K562 (cell line): ENCODE data around the gene SCP2. TPM values are rescaled to one million over a fixed set of nuclear protein-coding genes. Genes with fewer than 3 reads are reported as not detected.

Experiments
- ATAC-seq: fragments of 200-7000 bp; cut with Tn5 transposase; 3 replicates; pipeline ENCODE4 v1.9.1; 2020; ENCODE audit warnings: moderate library complexity
- BruUV-seq: library from RNA; stranded (reverse); fragments of 400-500 nt; replicated peaks from 2 replicates; lab custom pipeline; 2021; lab: Mats Ljungman, UMichigan
- CTCF ChIA-PET: fragments of 300-600 bp; formaldehyde crosslinking; extraction: SDS; loops from one replicate; lab custom pipeline; 2021; ENCODE audit warnings: low intra/inter-chr PET ratio; lab: Yijun Ruan, JAX
- POLR2A ChIA-PET: fragments of 300-600, 350-650 bp; sonication (Branson Sonifier 250); formaldehyde crosslinking; extraction: SDS; loops from one replicate; lab custom pipeline; 2021; ENCODE audit warnings: antibody characterized with exemption, inconsistent platforms; lab: Yijun Ruan, JAX
- DNase-seq, 4 experiments: peaks; one replicate each; pipeline versions ENCODE4 v3.0.0 to v3.0.0-alpha.2; 2011 to 2018; ENCODE audit warnings: low spot score in 3 of 4, mixed read lengths in 3 of 4; ENCODE audit errors: extremely low read depth in 1 of 4
- FAIRE-seq: peaks from 2 replicates; lab custom pipeline; 2011; peaks lifted over from hg19 to GRCh38; lab: Jason Lieb, UNC
- H2AFZ ChIP-seq: 2 replicates; pipeline ENCODE4 v1.6.0; 2011; ENCODE audit warnings: low read depth, low read length, control low read depth, inconsistent platforms
- H3K27ac ChIP-seq: fragments of 200-600 bp; 3 replicates; pipeline ENCODE4 v1.8.0; 2011; ENCODE audit warnings: low read depth, mild to moderate bottlenecking, control low read depth, inconsistent platforms, low read length, moderate library complexity, mixed read lengths; ENCODE audit errors: extremely low read depth
- H3K27me3 ChIP-seq, 2 experiments: fragments of 300-600 bp in 1 of 2; 2 replicates in 1 of 2; 3 replicates in 1 of 2; pipeline versions ENCODE4 v1.6.0 to v1.8.0; 2011; ENCODE audit warnings: inconsistent platforms in 2 of 2, low read length in 2 of 2, mild to moderate bottlenecking in 1 of 2, mixed read lengths in 1 of 2, moderate library complexity in 1 of 2; ENCODE audit not compliant: control insufficient read depth in 2 of 2, insufficient read depth in 2 of 2
- H3K36me3 ChIP-seq: fragments of 300-600 bp; 3 replicates; pipeline ENCODE4 v1.8.0; 2011; ENCODE audit warnings: mild to moderate bottlenecking, low read length, inconsistent platforms; ENCODE audit not compliant: control insufficient read depth, insufficient read depth
- H3K4me1 ChIP-seq, 2 experiments: fragments of 200-600 bp in 1 of 2; replicated peaks in 1 of 2; 2 replicates in 1 of 2; 3 replicates in 1 of 2; pipeline versions ENCODE4 v1.5.1 to v1.8.0; 2011; ENCODE audit warnings: inconsistent platforms in 2 of 2, low read length in 2 of 2, mild to moderate bottlenecking in 1 of 2, mixed read lengths in 1 of 2, moderate library complexity in 1 of 2; ENCODE audit not compliant: control insufficient read depth in 2 of 2, insufficient read depth in 2 of 2
- H3K4me2 ChIP-seq: 2 replicates; pipeline ENCODE4 v1.6.1; 2011; ENCODE audit warnings: low read length, control low read depth, inconsistent platforms, mixed read lengths; ENCODE audit not compliant: insufficient read depth
- H3K4me3 ChIP-seq: fragments of 200-600 bp; sonication (generic), shearing (Covaris generic); 2 replicates; pipeline ENCODE4 v1.5.1; 2016; ENCODE audit warnings: control low read depth, inconsistent platforms
- H3K79me2 ChIP-seq: fragments of 200-600 bp; 3 replicates; pipeline ENCODE4 v1.8.0; 2011; ENCODE audit warnings: low read length, inconsistent platforms; ENCODE audit not compliant: control insufficient read depth, insufficient read depth
- H3K9ac ChIP-seq, 2 experiments: 2 replicates each; pipeline versions ENCODE4 v1.6.0 to v1.6.1; 2011; ENCODE audit warnings: low read depth in 2 of 2, low read length in 2 of 2, control low read depth in 1 of 2, inconsistent platforms in 1 of 2, mild to moderate bottlenecking in 1 of 2, mixed read lengths in 1 of 2; ENCODE audit not compliant: insufficient read depth in 1 of 2
- H3K9me1 ChIP-seq: one replicate; pipeline ENCODE4 v1.6.0; 2011; ENCODE audit warnings: inconsistent platforms, mild to moderate bottlenecking, low read length, moderate library complexity; ENCODE audit not compliant: control insufficient read depth, insufficient read depth
- H3K9me3 ChIP-seq: replicated peaks from 2 replicates; pipeline ENCODE4 v1.5.1; 2011; ENCODE audit warnings: low read depth, low read length, inconsistent platforms; ENCODE audit not compliant: control insufficient read depth, insufficient read depth
- H4K20me1 ChIP-seq: replicated peaks from 2 replicates; pipeline ENCODE4 v1.6.1; 2011; ENCODE audit warnings: low read length, inconsistent platforms, mixed read lengths; ENCODE audit not compliant: control insufficient read depth, insufficient read depth
- ATF3 ChIP-seq, 2 experiments: fragments of 450-650 bp in 1 of 2; sonication (generic) in 1 of 2; formaldehyde crosslinking in 1 of 2; IDR thresholded peaks in 1 of 2; conservative IDR thresholded peaks in 1 of 2; 2 replicates each; pipeline versions ENCODE4 v1.6.1 to v1.8.1; 2016 to 2023; ENCODE audit warnings: mild to moderate bottlenecking in 2 of 2, moderate library complexity in 2 of 2, inconsistent platforms in 1 of 2, missing genetic modification reagents in 1 of 2
- CEBPB ChIP-seq: fragments of 450-650 bp; IDR thresholded peaks from 2 replicates; pipeline ENCODE4 v1.6.1; 2016; ENCODE audit warnings: missing genetic modification characterization, missing compliant biosample characterization
- CEBPG ChIP-seq, 3 experiments: fragments of 200-800 bp in 1 of 3; sonication (Bioruptor generic) in 1 of 3; sonication (generic) in 1 of 3; formaldehyde crosslinking in 1 of 3; IDR thresholded peaks in 2 of 3; conservative IDR thresholded peaks in 1 of 3; 2 replicates each; pipeline versions ENCODE4 v1.6.1 to v1.8.0; 2016 to 2022; ENCODE audit warnings: missing compliant biosample characterization in 2 of 3, missing genetic modification characterization in 2 of 3, mild to moderate bottlenecking in 1 of 3, missing genetic modification reagents in 1 of 3
- CHD2 ChIP-seq: IDR thresholded peaks from 2 replicates; pipeline ENCODE4 v1.6.1; 2011; ENCODE audit warnings: low read depth, low read length
- CTBP1 ChIP-seq: fragments of 450-650 bp; IDR thresholded peaks from 2 replicates; pipeline ENCODE4 v1.6.1; 2016; ENCODE audit warnings: borderline replicate concordance
- ESRRA ChIP-seq: fragments of 450-650 bp; IDR thresholded peaks from 2 replicates; pipeline ENCODE4 v1.6.1; 2014; ENCODE audit warnings: low read depth, mild to moderate bottlenecking, moderate library complexity, borderline replicate concordance
- JUN ChIP-seq, 2 experiments: sonication (generic) in 1 of 2; formaldehyde crosslinking in 1 of 2; IDR thresholded peaks; 2 replicates each; pipeline versions ENCODE4 v1.6.1 to v1.8.0; 2012 to 2022; ENCODE audit warnings: borderline replicate concordance in 2 of 2, mild to moderate bottlenecking in 2 of 2, improper control_type of control experiment in 1 of 2, low read depth in 1 of 2, low read length in 1 of 2, missing genetic modification reagents in 1 of 2
- KLF1 ChIP-seq: fragments of 450-650 bp; IDR thresholded peaks from 2 replicates; pipeline ENCODE4 v1.6.1; 2016; ENCODE audit warnings: missing genetic modification characterization, missing compliant biosample characterization
- NKRF ChIP-seq: fragments of 450-650 bp; IDR thresholded peaks from 2 replicates; pipeline ENCODE4 v1.6.1; 2016; ENCODE audit warnings: borderline replicate concordance
- NR2C1 ChIP-seq, 2 experiments: fragments of 450-650 bp; IDR thresholded peaks; 2 replicates each; pipeline ENCODE4 v1.6.1; 2017; ENCODE audit warnings: mild to moderate bottlenecking in 2 of 2, antibody characterized with exemption in 1 of 2, inconsistent platforms in 1 of 2, missing compliant biosample characterization in 1 of 2, missing genetic modification characterization in 1 of 2
- WHSC1 ChIP-seq: IDR thresholded peaks from one replicate; pipeline ENCODE4 v1.6.1; 2012; ENCODE audit warnings: low read length, control low read depth, inconsistent platforms
- WGBS: fragments of 100-300 bp; shearing (Covaris generic); methylation state at CpG from one replicate; pipeline ENCODE4 v1.1.6; 2016; ENCODE audit warnings: low coverage, mixed read lengths; ENCODE audit not compliant: insufficient coverage; ENCODE audit errors: missing lambda C conversion rate; 5-methylcytosine and 5-hydroxymethylcytosine counted together
- in situ Hi-C: fragments of 300-500 bp; cut with MboI; formaldehyde crosslinking; loops from 4 replicates; pipeline ENCODE4 v1.15.0; 2018; ENCODE audit warnings: inconsistent platforms, mixed read lengths
- intact Hi-C: fragments of 100-400 bp; cut with micrococcal nuclease; formaldehyde crosslinking; loops from 2 replicates; pipeline ENCODE4 v1.14.2; 2022
- polyA plus RNA-seq, 8 experiments: library from polyadenylated mRNA; depleted of rRNA in 4 of 8; stranded (reverse) in 5 of 8; unstranded in 3 of 8; fragments of >200 nt; fragmentation: Nextera tagmentation in 2 of 8; fragmentation: Illumina TruSeq in 1 of 8; extraction: Ambion mirVana in 2 of 8; extraction: Trizol in 1 of 8; gene quantifications; 2 replicates each; pipeline versions ENCODE4 v1.2.1 to v1.2.3, GENCODE V29; 2011 to 2014; ENCODE audit warnings: inconsistent platforms in 1 of 8, missing spikeins in 1 of 8
- total RNA-seq, 7 experiments: library from RNA; depleted of rRNA in 6 of 7; stranded (reverse); fragments of >200 nt in 6 of 7; fragmentation: Illumina TruSeq in 2 of 7; extraction: Trizol in 2 of 7; gene quantifications; 2 replicates each; pipeline versions ENCODE4 v1.2.1 to v1.2.3, GENCODE V29; 2011 to 2021; ENCODE audit warnings: low replicate concordance in 1 of 7

The SCP2 gene
- total and polyA plus RNA-seq, 9 of the 15 experiments (the other 6 are each of a cell fraction or from before 2014, with no cell fraction given), result 63.8 to 258 (median 106) TPM

- 0 out of 3 replicates have a peak, but pooled peaks cover 3% of the 10 kb centered on the region for H3K79me2 ChIP-seq
- H3K4me2 ChIP-seq, result no peak overlapping the region
- H4K20me1 ChIP-seq, result no peaks in the 10 kb centered on the region
- H3K27ac ChIP-seq, result no peak overlapping the region
- intact Hi-C loops, result no loop called here
- H3K9me3 ChIP-seq, result no peaks in the 10 kb centered on the region
- ATAC-seq (no peak; the same call in 2 of the 3 replicates), FAIRE-seq (no peak), DNase-seq (peak in 1 of 4 experiments; percentile 22)
- BruUV-seq, result no TSS peak
- peaks cover 4 to 5% of the 10 kb centered on the region in 2 experiments; a peak in 4 of 5 replicates for H3K4me1 ChIP-seq
- in situ Hi-C loops, result no loop called here
- H2AFZ ChIP-seq, result no peak overlapping the region
- peaks cover 5% of the 10 kb centered on the region; the same call in 1 of the 3 replicates for H3K36me3 ChIP-seq
- ChIA-PET CTCF (no interaction called here), POLR2A (interaction anchor here (0.9 kb wide), 1 partner anchor 14 kb away, joined by 3 read pairs; no protein-coding TSS in a partner anchor)
- peaks cover 3% of the 10 kb centered on the region for H3K9me1 ChIP-seq
- no peaks in the 10 kb centered on the region for H3K27me3 ChIP-seq
- no peak overlapping the region for H3K4me3 ChIP-seq
- TF ChIP-seq CEBPG (CRISPR knock-in tag; IDR thresholded peaks at IDR 0.05) (no peak), CEBPG (tag; conservative IDR thresholded peaks at IDR 0.05 in 1 of 2, IDR thresholded peaks at IDR 0.05 in 1 of 2) (peak in 1 of 2 experiments; percentile 83; a peak in 3 of 4 replicates), ATF3 (IDR thresholded peaks at IDR 0.05) (peak; percentile 76), ATF3 (CRISPR knock-in tag; conservative IDR thresholded peaks at IDR 0.05) (no peak), CEBPB (peak; percentile 44), NKRF (0 out of 2 replicates have a peak, but pooled peaks have one; percentile 30), ESRRA (peak; percentile 94), WHSC1 (no peak), CHD2 (no peak), CTBP1 (0 out of 2 replicates have a peak, but pooled peaks have one; percentile 23), JUN (IDR thresholded peaks at IDR 0.05; ENCODE audit: borderline replicate concordance, low read depth, low read length) (0 out of 2 replicates have a peak, but pooled peaks have one; percentile 26), JUN (CRISPR knock-in tag; IDR thresholded peaks at IDR 0.05; ENCODE audit: borderline replicate concordance) (no peak), NR2C1 (IDR thresholded peaks at IDR 0.05) (no peak), NR2C1 (tag; IDR thresholded peaks at IDR 0.05) (0 out of 2 replicates have a peak, but pooled peaks have one; percentile 41), KLF1 (tag) (no peak)
- WGBS, result 46% methylated on average over 2 of the region's 2 CpGs
- H3K9ac ChIP-seq, result no peak overlapping the region
Measured at GRCh38 chr1:53025034-53025768, 98.1 kb downstream of the SCP2 start.
